Coronary artery (tissue), 2 donors: ENCODE measurements around the gene ERF.

Source experiments
- DNase-seq: peaks from one replicate; pipeline ENCODE4 v3.0.0-alpha.2; 2017; ENCODE audit warnings: low spot score
- H3K27ac ChIP-seq, 2 donors: fragments of 200-600 bp; sonication (generic); one replicate each; pipeline ENCODE4 v1.5.1; 2016 to 2019
- H3K4me3 ChIP-seq: fragments of 200-600 bp; sonication (generic); 2 replicates; pipeline ENCODE4 v1.5.1; 2016; ENCODE audit warnings: mild to moderate bottlenecking, moderate library complexity
- CTCF ChIP-seq: fragments of 200-600 bp; sonication (generic); IDR thresholded peaks from one replicate; pipeline ENCODE4 v1.5.1; 2019; ENCODE audit warnings: antibody characterized with exemption

Gene ERF

GRCh38 chr19:42251572-42252358 lies 3.2 kb downstream of the ERF start:
- DNase-seq = peak; percentile 71
- peak overlapping the region; percentile 99 for H3K27ac ChIP-seq
- no peak for TF ChIP-seq CTCF
- peak overlapping the region; percentile 97 for H3K4me3 ChIP-seq

- peak overlapping the region; percentile 97 for H3K4me3 ChIP-seq
- peak; percentile 76 for DNase-seq
- H3K27ac ChIP-seq = peak overlapping the region; percentile 99
- no peak for TF ChIP-seq CTCF
Observed at GRCh38 chr19:42250666-42251531, 4.0 kb downstream of the ERF start.

- H3K4me3 ChIP-seq = peak overlapping the region; percentile 97
- no peak for TF ChIP-seq CTCF
- peak; percentile 85 for DNase-seq
Observed at GRCh38 chr19:42250183-42250665, 4.7 kb downstream of the ERF start.

GRCh38 chr19:42249769-42250168 lies 5.2 kb downstream of the ERF start:
- Histone ChIP-seq H3K4me3 (peak overlapping the region; percentile 97), H3K27ac (peak overlapping the region; percentile 99)
- no peak for DNase-seq
- no peak for TF ChIP-seq CTCF

More at GRCh38 chr19:42250183-42250665, 4.7 kb downstream of the ERF start:
- H3K27ac ChIP-seq = peak overlapping the region; percentile 99

- Histone ChIP-seq H3K4me3 (no peak overlapping the region), H3K27ac (peak overlapping the region; percentile 99)
- no peak for DNase-seq
- no peak for TF ChIP-seq CTCF
Observed at GRCh38 chr19:42249149-42249750, 5.7 kb downstream of the ERF start.

GRCh38 chr19:42248270-42249148 lies 6.4 kb downstream of the ERF start:
- no peak for DNase-seq
- Histone ChIP-seq H3K27ac (peak overlapping the region; percentile 99), H3K4me3 (no peak overlapping the region)
- TF ChIP-seq CTCF = no peak
